Muscle layer of duodenum (tissue), 2 donors: ENCODE data around the gene TBX19.

Experiments
- H3K27ac ChIP-seq: one replicate; pipeline ENCODE4 v1.7.0; 2013; ENCODE audit warnings: mild to moderate bottlenecking, low read length
- H3K27me3 ChIP-seq: one replicate; pipeline ENCODE4 v1.7.0; 2013; ENCODE audit warnings: low read depth, mild to moderate bottlenecking, control low read depth, low read length
- H3K36me3 ChIP-seq, 2 donors: one replicate each; pipeline ENCODE4 v1.7.0; 2013; ENCODE audit warnings: low read length in 2 of 2, control low read depth in 1 of 2, mild to moderate bottlenecking in 1 of 2; ENCODE audit not compliant: insufficient read depth in 2 of 2, control insufficient read depth in 1 of 2
- H3K4me1 ChIP-seq, 2 donors: one replicate each; pipeline ENCODE4 v1.7.0; 2013; ENCODE audit warnings: low read length in 2 of 2, mild to moderate bottlenecking in 2 of 2, control low read depth in 1 of 2, moderate library complexity in 1 of 2; ENCODE audit not compliant: insufficient read depth in 2 of 2, control insufficient read depth in 1 of 2
- H3K4me3 ChIP-seq, 2 donors: one replicate each; pipeline ENCODE4 v1.7.0; 2013; ENCODE audit warnings: low read length in 2 of 2, low read depth in 1 of 2, mild to moderate bottlenecking in 1 of 2
- H3K9me3 ChIP-seq, 2 donors: one replicate each; pipeline ENCODE4 v1.7.0; 2013; ENCODE audit warnings: low read length in 2 of 2, control low read depth in 1 of 2, mild to moderate bottlenecking in 1 of 2; ENCODE audit not compliant: control insufficient read depth in 1 of 2
- donor health status: healthy.

TBX19 gene

GRCh38 chr1:168285521-168285790, 4.8 kb downstream of the TBX19 start:
- no peak overlapping the region for H3K27ac ChIP-seq

GRCh38 chr1:168285971-168286927, 5.6 kb downstream of the TBX19 start:
- H3K4me1 ChIP-seq, result peaks cover 0 to 4% of the 10 kb centered on the region in 2 donors
- H3K27me3 ChIP-seq, result no peaks in the 10 kb centered on the region
- no peak overlapping the region for H3K4me3 ChIP-seq
- H3K27ac ChIP-seq, result no peak overlapping the region
- H3K9me3 ChIP-seq, result no peaks in the 10 kb centered on the region
- no peaks in the 10 kb centered on the region for H3K36me3 ChIP-seq

More at GRCh38 chr1:168285521-168285790, 4.8 kb downstream of the TBX19 start:
- Histone ChIP-seq H3K4me1 (peaks cover 0 to 4% of the 10 kb centered on the region in 2 donors), H3K4me3 (no peak overlapping the region), H3K36me3 (no peaks in the 10 kb centered on the region), H3K27me3 (no peaks in the 10 kb centered on the region), H3K9me3 (no peaks in the 10 kb centered on the region)

GRCh38 chr1:168287237-168287664, 6.6 kb downstream of the TBX19 start:
- H3K36me3 ChIP-seq, result no peaks in the 10 kb centered on the region
- H3K27ac ChIP-seq, result no peak overlapping the region
- peaks cover 0 to 4% of the 10 kb centered on the region in 2 donors for H3K4me1 ChIP-seq
- H3K9me3 ChIP-seq, result no peaks in the 10 kb centered on the region
- no peak overlapping the region for H3K4me3 ChIP-seq
- no peaks in the 10 kb centered on the region for H3K27me3 ChIP-seq

- Histone ChIP-seq H3K4me3 (no peak overlapping the region), H3K27ac (no peak overlapping the region), H3K27me3 (no peaks in the 10 kb centered on the region), H3K9me3 (no peaks in the 10 kb centered on the region), H3K36me3 (no peaks in the 10 kb centered on the region), H3K4me1 (peaks cover 0 to 4% of the 10 kb centered on the region in 2 donors)
Observed at GRCh38 chr1:168288311-168289052, 7.8 kb downstream of the TBX19 start.

- no peaks in the 10 kb centered on the region for H3K9me3 ChIP-seq
- no peaks in the 10 kb centered on the region for H3K27me3 ChIP-seq
- no peaks in the 10 kb centered on the region for H3K36me3 ChIP-seq
- H3K4me1 ChIP-seq, result no peaks in the 10 kb centered on the region
- H3K27ac ChIP-seq, result no peak overlapping the region
- no peak overlapping the region for H3K4me3 ChIP-seq
Observed at GRCh38 chr1:168291222-168291837, 10.7 kb downstream of the TBX19 start.

GRCh38 chr1:168293356-168293755, 12.7 kb downstream of the TBX19 start:
- no peaks in the 10 kb centered on the region for H3K4me1 ChIP-seq
- no peaks in the 10 kb centered on the region for H3K36me3 ChIP-seq
- H3K27ac ChIP-seq, result no peak overlapping the region
- H3K27me3 ChIP-seq, result no peaks in the 10 kb centered on the region
- no peak overlapping the region for H3K4me3 ChIP-seq
- no peaks in the 10 kb centered on the region for H3K9me3 ChIP-seq

GRCh38 chr1:168295411-168296114, 14.9 kb downstream of the TBX19 start:
- no peaks in the 10 kb centered on the region for H3K4me1 ChIP-seq
- H3K27ac ChIP-seq, result no peak overlapping the region
- no peaks in the 10 kb centered on the region for H3K36me3 ChIP-seq
- no peak overlapping the region for H3K4me3 ChIP-seq
- H3K9me3 ChIP-seq, result no peaks in the 10 kb centered on the region
- H3K27me3 ChIP-seq, result no peaks in the 10 kb centered on the region

GRCh38 chr1:168297019-168297730, 16.5 kb downstream of the TBX19 start:
- H3K9me3 ChIP-seq, result no peaks in the 10 kb centered on the region
- no peaks in the 10 kb centered on the region for H3K36me3 ChIP-seq
- H3K4me1 ChIP-seq, result no peaks in the 10 kb centered on the region
- H3K27me3 ChIP-seq, result no peaks in the 10 kb centered on the region
- no peak overlapping the region for H3K27ac ChIP-seq
- no peak overlapping the region for H3K4me3 ChIP-seq

GRCh38 chr1:168298446-168298845, 17.8 kb downstream of the TBX19 start:
- Histone ChIP-seq H3K9me3 (no peaks in the 10 kb centered on the region), H3K27me3 (no peaks in the 10 kb centered on the region), H3K36me3 (no peaks in the 10 kb centered on the region), H3K4me3 (no peak overlapping the region), H3K4me1 (no peaks in the 10 kb centered on the region), H3K27ac (no peak overlapping the region)

GRCh38 chr1:168300626-168301025, 19.9 kb downstream of the TBX19 start:
- Histone ChIP-seq H3K9me3 (no peaks in the 10 kb centered on the region), H3K36me3 (no peaks in the 10 kb centered on the region), H3K27ac (no peak overlapping the region), H3K4me1 (no peaks in the 10 kb centered on the region), H3K4me3 (no peak overlapping the region), H3K27me3 (no peaks in the 10 kb centered on the region)
